IMR-90 (cell line): ENCODE results near the gene CAVIN1. TPM values are rescaled to one million over a fixed set of nuclear protein-coding genes. Genes with fewer than 3 reads are reported as not detected.

Experiments
- ATAC-seq: fragments of 200-7000 bp; cut with Tn5 transposase; 2 replicates; pipeline ENCODE4 v1.9.1; 2020; ENCODE audit warnings: low read depth, mild to moderate bottlenecking, moderate library complexity
- BruUV-seq: library from RNA; stranded (reverse); fragments of 400-500 nt; replicated peaks from 2 replicates; lab custom pipeline; 2021; lab: Mats Ljungman, UMichigan
- CTCF ChIA-PET: fragments of 300-600 bp; formaldehyde crosslinking; extraction: SDS; loops from one replicate; lab custom pipeline; 2021; ENCODE audit warnings: antibody characterized with exemption; lab: Yijun Ruan, JAX
- POLR2A ChIA-PET: fragments of 300-600 bp; sonication (Branson Sonifier 250); formaldehyde crosslinking; loops from one replicate; lab custom pipeline; 2022; ENCODE audit warnings: antibody characterized with exemption; ENCODE audit not compliant: unreplicated experiment; lab: Charles Lee
- DNase-seq: peaks from one replicate; pipeline ENCODE4 v3.0.0; 2013
- H2AFZ ChIP-seq: replicated peaks from 2 replicates; pipeline ENCODE3; 2013; ENCODE audit warnings: low read length, mild to moderate bottlenecking; ENCODE audit not compliant: poor library complexity
- H2AK5ac ChIP-seq: 2 replicates; pipeline ENCODE4 v1.6.1; 2013; ENCODE audit warnings: low read depth, low read length, inconsistent platforms
- H2AK9ac ChIP-seq: replicated peaks from 2 replicates; pipeline ENCODE3; 2013; ENCODE audit warnings: mild to moderate bottlenecking, low read depth, low read length, moderate library complexity; ENCODE audit not compliant: poor library complexity
- H2BK120ac ChIP-seq: 2 replicates; pipeline ENCODE4 v1.6.1; 2013; ENCODE audit warnings: low read depth, low read length, inconsistent platforms
- H2BK15ac ChIP-seq: 3 replicates; pipeline ENCODE4 v1.6.1; 2013; ENCODE audit warnings: low read depth, low read length, inconsistent platforms
- H2BK20ac ChIP-seq: 2 replicates; pipeline ENCODE4 v1.6.1; 2013; ENCODE audit warnings: low read depth, mild to moderate bottlenecking, inconsistent platforms, low read length, moderate library complexity
- H2BK5ac ChIP-seq: 2 replicates; pipeline ENCODE4 v1.6.1; 2013; ENCODE audit warnings: mild to moderate bottlenecking, low read depth, low read length, inconsistent platforms; ENCODE audit not compliant: poor library complexity, severe bottlenecking
- H3K14ac ChIP-seq: replicated peaks from 2 replicates; pipeline ENCODE4 v1.6.1; 2013; ENCODE audit warnings: low read depth, low read length, inconsistent platforms
- H3K18ac ChIP-seq: 2 replicates; pipeline ENCODE4 v1.6.1; 2013; ENCODE audit warnings: low read depth, low read length, control low read depth
- H3K23ac ChIP-seq: 2 replicates; pipeline ENCODE4 v1.6.1; 2013; ENCODE audit warnings: low read depth, low read length, inconsistent platforms
- H3K27ac ChIP-seq: 2 replicates; pipeline ENCODE4 v1.5.1; 2013; ENCODE audit warnings: mild to moderate bottlenecking, control low read depth, low read length; ENCODE audit not compliant: insufficient read depth
- H3K27me3 ChIP-seq: 2 replicates; pipeline ENCODE4 v1.6.1; 2013; ENCODE audit warnings: low read length; ENCODE audit not compliant: control insufficient read depth, insufficient read depth
- H3K36me3 ChIP-seq: 2 replicates; pipeline ENCODE4 v1.6.1; 2013; ENCODE audit warnings: low read length, mixed read lengths; ENCODE audit not compliant: control insufficient read depth, insufficient read depth
- H3K4ac ChIP-seq: 2 replicates; pipeline ENCODE4 v1.6.1; 2013; ENCODE audit warnings: low read depth, low read length, inconsistent platforms
- H3K4me1 ChIP-seq: 2 replicates; pipeline ENCODE4 v1.6.1; 2013; ENCODE audit warnings: low read length, mixed read lengths; ENCODE audit not compliant: control insufficient read depth, insufficient read depth
- H3K4me2 ChIP-seq: 2 replicates; pipeline ENCODE4 v1.6.1; 2013; ENCODE audit warnings: low read depth, mild to moderate bottlenecking, control low read depth, low read length, moderate library complexity
- H3K4me3 ChIP-seq: 2 replicates; pipeline ENCODE4 v1.5.1; 2013; ENCODE audit warnings: low read depth, mild to moderate bottlenecking, control low read depth, low read length, moderate library complexity; ENCODE audit not compliant: insufficient read depth
- H3K56ac ChIP-seq: 2 replicates; pipeline ENCODE4 v1.6.1; 2013; ENCODE audit warnings: low read length, inconsistent platforms; ENCODE audit not compliant: insufficient read depth; ENCODE audit errors: extremely low read depth
- H3K79me1 ChIP-seq, 2 experiments: 2 replicates each; pipeline ENCODE4 v1.6.1; 2013; ENCODE audit warnings: low read length in 2 of 2, inconsistent platforms in 1 of 2, low read depth in 1 of 2
- H3K9ac ChIP-seq: 2 replicates; pipeline ENCODE4 v1.6.1; 2013; ENCODE audit warnings: low read depth, low read length, control low read depth
- H3K9me1 ChIP-seq: 2 replicates; pipeline ENCODE4 v1.6.1; 2013; ENCODE audit warnings: low read length, inconsistent platforms; ENCODE audit not compliant: insufficient read depth
- H3K9me3 ChIP-seq: 2 replicates; pipeline ENCODE4 v1.6.1; 2013; ENCODE audit warnings: low read length; ENCODE audit not compliant: control insufficient read depth, insufficient read depth
- H4K20me1 ChIP-seq: 2 replicates; pipeline ENCODE4 v1.6.1; 2013; ENCODE audit warnings: low read length, inconsistent platforms; ENCODE audit not compliant: insufficient read depth
- H4K5ac ChIP-seq: 2 replicates; pipeline ENCODE4 v1.6.1; 2013; ENCODE audit warnings: mild to moderate bottlenecking, low read depth, low read length, control low read depth
- H4K8ac ChIP-seq, 2 experiments: 2 replicates each; pipeline ENCODE4 v1.6.1; 2013; ENCODE audit warnings: low read depth in 2 of 2, low read length in 2 of 2, control low read depth in 1 of 2, inconsistent platforms in 1 of 2
- H4K91ac ChIP-seq: 2 replicates; pipeline ENCODE4 v1.6.1; 2013; ENCODE audit warnings: low read depth, low read length, inconsistent platforms; ENCODE audit not compliant: insufficient read depth
- CEBPB ChIP-seq: IDR thresholded peaks from 2 replicates; pipeline ENCODE4 v1.6.1; 2012; ENCODE audit warnings: low read depth, low read length, improper control_type of control experiment
- CHD1 ChIP-seq: IDR thresholded peaks from 2 replicates; pipeline ENCODE4 v1.6.1; 2012; ENCODE audit warnings: low read depth, low read length, improper control_type of control experiment
- MXI1 ChIP-seq: IDR thresholded peaks from 2 replicates; pipeline ENCODE4 v1.6.1; 2012; ENCODE audit warnings: low read depth, mild to moderate bottlenecking, low read length, moderate library complexity, borderline replicate concordance
- NFE2L2 ChIP-seq: fragments of 150-350 bp; IDR thresholded peaks from 2 replicates; pipeline ENCODE4 v1.6.1; 2016; ENCODE audit warnings: low read depth, mild to moderate bottlenecking, low read length
- POLR2A ChIP-seq: IDR thresholded peaks from 2 replicates; pipeline ENCODE4 v1.6.1; 2012; ENCODE audit warnings: mild to moderate bottlenecking, low read depth, low read length
- RCOR1 ChIP-seq: IDR thresholded peaks from 2 replicates; pipeline ENCODE4 v1.6.1; 2012; ENCODE audit warnings: mild to moderate bottlenecking, low read length, improper control_type of control experiment; ENCODE audit not compliant: insufficient replicate concordance
- SMC3 ChIP-seq: fragments of 150-350 bp; IDR thresholded peaks from 2 replicates; pipeline ENCODE4 v1.6.1; 2016; ENCODE audit warnings: low read depth, mild to moderate bottlenecking, antibody characterized with exemption, low read length, moderate library complexity
- WGBS, 2 experiments: methylation state at CpG; one replicate each; pipeline versions ENCODE4 v1.1.5 to v1.1.7; 2013; ENCODE audit warnings: missing lambda C conversion rate in 2 of 2; ENCODE audit not compliant: insufficient read length in 1 of 2; ENCODE audit errors: extremely low coverage in 2 of 2; 5-methylcytosine and 5-hydroxymethylcytosine counted together
- dilution Hi-C: fragments of 300-500 bp; cut with HindIII; formaldehyde crosslinking; loops from one replicate; pipeline ENCODE4 v1.14.3; 2018; ENCODE audit warnings: low sequenced_read_pairs; ENCODE audit not compliant: unreplicated experiment
- in situ Hi-C: fragments of 300-500 bp; cut with MboI; formaldehyde crosslinking; loops from 3 replicates; pipeline ENCODE4 v1.14.3; 2019; ENCODE audit warnings: low sequenced_read_pairs, inconsistent platforms, mixed read lengths
- intact Hi-C: fragments of 100-400 bp; cut with micrococcal nuclease; formaldehyde crosslinking; loops from 2 replicates; pipeline ENCODE4 v1.10.0; 2022
- microRNA-seq, 2 experiments: library from miRNA; stranded (forward) in 1 of 2; unstranded in 1 of 2; fragments of 10-50 nt in 1 of 2; fragments of <30 nt in 1 of 2; gene quantifications in 1 of 2; microRNA quantifications in 1 of 2; one replicate each; pipeline versions ENCODE3 to v1.1.0; 2013 to 2020; ENCODE audit not compliant: insufficient read depth in 1 of 2, insufficient read length in 1 of 2, unreplicated experiment in 1 of 2
- polyA plus RNA-seq, 3 experiments: library from polyadenylated mRNA; depleted of rRNA; stranded (reverse); fragments of >200 nt; gene quantifications; 2 replicates each; pipeline ENCODE4 v1.2.3, GENCODE V29; 2012; ENCODE audit warnings: low replicate concordance in 1 of 3
- small RNA-seq, 5 experiments: library from RNA; depleted of rRNA; stranded (forward); fragments of <200 nt; gene quantifications; one replicate each; pipeline ENCODE3, GENCODE V24; 2012
- total RNA-seq: library from RNA; depleted of rRNA; stranded (reverse); fragments of >200 nt; gene quantifications from 2 replicates; pipeline ENCODE4 v1.2.3, GENCODE V29; 2012; rRNA removed

The CAVIN1 gene
- total and polyA plus RNA-seq, 2 of the 4 experiments (the other 2 are of a cell fraction): 491 to 556 TPM

GRCh38 chr17:42354956-42355843 lies 67.9 kb downstream of the CAVIN1 start:
- peaks cover 6% of the 10 kb centered on the region for H3K9me1 ChIP-seq
- TF ChIP-seq CHD1 (no peak), SMC3 (no peak), MXI1 (no peak), CEBPB (peak; percentile 22; the same call in 1 of the 2 replicates), POLR2A (no peak), NFE2L2 (no peak), RCOR1 (no peak)
- CTCF ChIA-PET: no interaction called here
- no peaks in the 10 kb centered on the region for H3K9me3 ChIP-seq
- H2AK5ac ChIP-seq: no peak overlapping the region
- H3K4me1 ChIP-seq: no peaks in the 10 kb centered on the region
- H3K23ac ChIP-seq: no peak overlapping the region
- no peak overlapping the region for H3K4me2 ChIP-seq
- no peak overlapping the region for H4K8ac ChIP-seq
- WGBS, 2 experiments: no CpG with 5 or more reads among the region's 3 CpGs
- POLR2A ChIA-PET: no interaction called here
- H2AK9ac ChIP-seq: no peak overlapping the region
- H2BK5ac ChIP-seq: no peak overlapping the region
- intact Hi-C loops: no loop called here
- H2BK120ac ChIP-seq: no peak overlapping the region
- no peak overlapping the region for H2AFZ ChIP-seq
- H3K56ac ChIP-seq: no peak overlapping the region
- no peak overlapping the region for H2BK15ac ChIP-seq
- H4K5ac ChIP-seq: no peak overlapping the region
- BruUV-seq: no TSS peak
- no peak overlapping the region for H3K9ac ChIP-seq
- ATAC-seq: no peak
- H3K27me3 ChIP-seq: no peaks in the 10 kb centered on the region
- H3K4ac ChIP-seq: no peak overlapping the region
- dilution Hi-C loops: no loop called here
- H2BK20ac ChIP-seq: no peak overlapping the region
- H3K14ac ChIP-seq: no peak overlapping the region
- H4K20me1 ChIP-seq: peaks cover 64% of the 10 kb centered on the region
- DNase-seq: no peak
- peaks cover 2% of the 10 kb centered on the region; the same call in 1 of the 2 replicates for H3K36me3 ChIP-seq
- in situ Hi-C loops: no loop called here
- H3K27ac ChIP-seq: no peak overlapping the region
- H3K18ac ChIP-seq: no peak overlapping the region
- no peak overlapping the region for H3K4me3 ChIP-seq
- H4K91ac ChIP-seq: no peak overlapping the region
- H3K79me1 ChIP-seq: peaks cover 18 to 81% of the 10 kb centered on the region in 2 experiments

Small RNA genes within 50 kb of the gene (microRNA-seq; reads per million reads assigned to microRNA genes)
- gene RNU7-97P (ENCODE audit: insufficient read depth, insufficient read length): not detected

Small RNA genes within 50 kb of the gene (small RNA-seq; reads per million reads assigned to genes)
- 0 reads per million in 5 experiments for gene RNU7-97P

Other genes starting within 250 kb of the CAVIN1 start
- gene KCNH4, start 242.1 kb downstream of the CAVIN1 start, total RNA-seq: not detected in 2 replicates
- gene KCNH4, start 242.1 kb downstream of the CAVIN1 start, polyA plus RNA-seq (2012; rRNA removed): 0.03 and 0.06 TPM in 2 replicates
- not detected in 2 replicates for gene HCRT, start 237.8 kb downstream of the CAVIN1 start, total RNA-seq
- not detected in 2 replicates for gene HCRT, start 237.8 kb downstream of the CAVIN1 start, polyA plus RNA-seq (2012; rRNA removed)
- gene GHDC, start 228.8 kb downstream of the CAVIN1 start, total RNA-seq: 4.4 and 8.1 TPM in 2 replicates
- 5.2 and 6.1 TPM in 2 replicates for gene GHDC, start 228.8 kb downstream of the CAVIN1 start, polyA plus RNA-seq (2012; rRNA removed)
- gene STAT5B, start 146.9 kb downstream of the CAVIN1 start, total RNA-seq: 21.7 and 24.4 TPM in 2 replicates
- 28.7 and 29.6 TPM in 2 replicates for gene STAT5B, start 146.9 kb downstream of the CAVIN1 start, polyA plus RNA-seq (2012; rRNA removed)
- 1.3 and 1.4 TPM in 2 replicates for gene STAT5A, start 134.8 kb downstream of the CAVIN1 start, total RNA-seq
- gene STAT5A, start 134.8 kb downstream of the CAVIN1 start, polyA plus RNA-seq (2012; rRNA removed): 1.4 and 1.5 TPM in 2 replicates
- gene STAT3, start 34.8 kb downstream of the CAVIN1 start, total RNA-seq: 61.9 and 66.3 TPM in 2 replicates
- 47.2 and 48.0 TPM in 2 replicates for gene STAT3, start 34.8 kb downstream of the CAVIN1 start, polyA plus RNA-seq (2012; rRNA removed)
- 18.8 and 23.6 TPM in 2 replicates for gene ATP6V0A1, start 35.6 kb upstream of the CAVIN1 start, total RNA-seq
- 34.0 and 36.2 TPM in 2 replicates for gene ATP6V0A1, start 35.6 kb upstream of the CAVIN1 start, polyA plus RNA-seq (2012; rRNA removed)
- gene NAGLU, start 113.0 kb upstream of the CAVIN1 start, total RNA-seq: 6.5 and 7.5 TPM in 2 replicates
- 29.2 TPM in 2 replicates for gene NAGLU, start 113.0 kb upstream of the CAVIN1 start, polyA plus RNA-seq (2012; rRNA removed)
- gene HSD17B1, start 129.7 kb upstream of the CAVIN1 start, total RNA-seq: 0.56 and 0.72 TPM in 2 replicates
- 1.4 and 2.9 TPM in 2 replicates for gene HSD17B1, start 129.7 kb upstream of the CAVIN1 start, polyA plus RNA-seq (2012; rRNA removed)
- 9.7 and 10.6 TPM in 2 replicates for gene COASY, start 138.9 kb upstream of the CAVIN1 start, total RNA-seq
- gene COASY, start 138.9 kb upstream of the CAVIN1 start, polyA plus RNA-seq (2012; rRNA removed): 44.0 and 46.6 TPM in 2 replicates
- 37.5 and 37.8 TPM in 2 replicates for gene MLX, start 143.8 kb upstream of the CAVIN1 start, total RNA-seq
- 45.5 and 45.6 TPM in 2 replicates for gene MLX, start 143.8 kb upstream of the CAVIN1 start, polyA plus RNA-seq (2012; rRNA removed)
- 5.6 and 8.9 TPM in 2 replicates for gene PSMC3IP, start 154.5 kb upstream of the CAVIN1 start, total RNA-seq
- 9.8 and 11.1 TPM in 2 replicates for gene PSMC3IP, start 154.5 kb upstream of the CAVIN1 start, polyA plus RNA-seq (2012; rRNA removed)
- 44.1 and 47.2 TPM in 2 replicates for gene RETREG3, start 186.1 kb upstream of the CAVIN1 start, total RNA-seq
- 18.1 and 24.4 TPM in 2 replicates for gene RETREG3, start 186.1 kb upstream of the CAVIN1 start, polyA plus RNA-seq (2012; rRNA removed)
- gene TUBG1, start 186.4 kb upstream of the CAVIN1 start, total RNA-seq: 38.9 and 42.5 TPM in 2 replicates
- 93.8 and 94.5 TPM in 2 replicates for gene TUBG1, start 186.4 kb upstream of the CAVIN1 start, polyA plus RNA-seq (2012; rRNA removed)
- gene TUBG2, start 236.0 kb upstream of the CAVIN1 start, total RNA-seq: 3.3 and 3.6 TPM in 2 replicates
- 19.4 and 24.6 TPM in 2 replicates for gene TUBG2, start 236.0 kb upstream of the CAVIN1 start, polyA plus RNA-seq (2012; rRNA removed)